Measurements from ENCODE around the gene CDHR4. TPM values are rescaled to one million over a fixed set of nuclear protein-coding genes. Genes with fewer than 3 reads are reported as not detected.
"Not testable (repeated sequence)": the region's sequence is repeated elsewhere in the genome, so short reads cannot be mapped to it uniquely, and the experiment has no call there.

The CDHR4 gene
- not detected for total RNA-seq

- no peak for DNase-seq
Measured at GRCh38 chr3:49799761-49800160, at the start of gene CDHR4. Gene CDHR4, minus strand, starts transcription at chr3:49799873. Its CDS starts 61 bp downstream, at chr3:49799812.

- no peak for DNase-seq
Measured at GRCh38 chr3:49845694-49846093, 46.0 kb upstream of the CDHR4 start.

- no peak for DNase-seq
Measured at GRCh38 chr3:49844464-49845183, 45.0 kb upstream of the CDHR4 start.

GRCh38 chr3:49842843-49843517 lies 43.3 kb upstream of the CDHR4 start:
- no peak for DNase-seq

GRCh38 chr3:49841806-49842205 lies 42.1 kb upstream of the CDHR4 start:
- no peak for DNase-seq

GRCh38 chr3:49841126-49841696 lies 41.5 kb upstream of the CDHR4 start:
- no peak for DNase-seq

- peak; percentile 75 for DNase-seq
Measured at GRCh38 chr3:49840388-49840787, 40.7 kb upstream of the CDHR4 start.

GRCh38 chr3:49839193-49839809 lies 39.6 kb upstream of the CDHR4 start:
- DNase-seq: peak; percentile 79

- DNase-seq: no peak
Measured at GRCh38 chr3:49831341-49831740, 31.7 kb upstream of the CDHR4 start.

GRCh38 chr3:49826016-49826415 lies 26.3 kb upstream of the CDHR4 start:
- no peak for DNase-seq

GRCh38 chr3:49823131-49823530 lies 23.5 kb upstream of the CDHR4 start:
- not testable (repeated sequence) for DNase-seq

- peak; percentile 51 for DNase-seq
Measured at GRCh38 chr3:49813497-49814174, 14.0 kb upstream of the CDHR4 start, which contains the start of gene UBA7. Gene UBA7, minus strand, starts transcription at chr3:49813953. Its CDS starts 166 bp downstream, at chr3:49813787.

GRCh38 chr3:49812916-49813496 lies 13.3 kb upstream of the CDHR4 start:
- DNase-seq: no peak

- no peak for DNase-seq
Measured at GRCh38 chr3:49807431-49808114, 7.9 kb upstream of the CDHR4 start.

- DNase-seq: no peak
Measured at GRCh38 chr3:49806850-49807249, 7.2 kb upstream of the CDHR4 start.

GRCh38 chr3:49805897-49806701 lies 6.4 kb upstream of the CDHR4 start:
- peak; percentile 85 for DNase-seq

- DNase-seq: peak; percentile 98
Measured at GRCh38 chr3:49805367-49805782, 5.7 kb upstream of the CDHR4 start.

GRCh38 chr3:49804141-49805041 lies 4.7 kb upstream of the CDHR4 start:
- DNase-seq: no peak

GRCh38 chr3:49803465-49804140 lies 3.9 kb upstream of the CDHR4 start:
- peak; percentile 31 for DNase-seq

All from skin of body (tissue), 2 donors.